Neuronal stem cell (in vitro differentiated cells): ENCODE results near the gene BMX. TPM values are rescaled to one million over a fixed set of nuclear protein-coding genes. Genes with fewer than 3 reads are reported as not detected.

Experiments
- DNase-seq: peaks from one replicate; pipeline ENCODE4 v3.0.0-alpha.2; 2013; ENCODE audit warnings: low spot score
- H2AFZ ChIP-seq: one replicate; pipeline ENCODE4 v1.6.1; 2013; ENCODE audit warnings: mild to moderate bottlenecking, low read length, inconsistent platforms
- H2AK5ac ChIP-seq: 2 replicates; pipeline ENCODE4 v1.6.1; 2013; ENCODE audit warnings: low read depth, mild to moderate bottlenecking, inconsistent platforms, low read length, moderate library complexity, mixed read lengths
- H2BK120ac ChIP-seq: 2 replicates; pipeline ENCODE4 v1.6.1; 2013; ENCODE audit warnings: low read depth, mild to moderate bottlenecking, inconsistent platforms, low read length, moderate library complexity, mixed read lengths
- H2BK12ac ChIP-seq: one replicate; pipeline ENCODE4 v1.6.1; 2013; ENCODE audit warnings: low read length, inconsistent platforms
- H2BK15ac ChIP-seq: 2 replicates; pipeline ENCODE4 v1.6.1; 2013; ENCODE audit warnings: mild to moderate bottlenecking, low read length, inconsistent platforms, mixed read lengths
- H2BK5ac ChIP-seq: one replicate; pipeline ENCODE4 v1.6.1; 2013; ENCODE audit warnings: inconsistent platforms, mild to moderate bottlenecking, low read length, moderate library complexity
- H3K14ac ChIP-seq: one replicate; pipeline ENCODE4 v1.6.1; 2013; ENCODE audit warnings: low read length, inconsistent platforms
- H3K18ac ChIP-seq: 2 replicates; pipeline ENCODE4 v1.6.1; 2013; ENCODE audit warnings: low read length, inconsistent platforms
- H3K23ac ChIP-seq: 2 replicates; pipeline ENCODE4 v1.6.1; 2013; ENCODE audit warnings: low read depth, mild to moderate bottlenecking, mixed read lengths, low read length, inconsistent platforms; ENCODE audit not compliant: poor library complexity
- H3K27ac ChIP-seq: replicated peaks from 3 replicates; pipeline ENCODE4 v1.5.1; 2013; ENCODE audit warnings: low read length, inconsistent platforms
- H3K27me3 ChIP-seq, 3 experiments: 2 replicates each; pipeline ENCODE4 v1.6.1; 2013; ENCODE audit warnings: low read length in 3 of 3, mild to moderate bottlenecking in 2 of 3, inconsistent platforms in 1 of 3, low read depth in 1 of 3, mixed read lengths in 1 of 3, moderate library complexity in 1 of 3; ENCODE audit not compliant: control insufficient read depth in 3 of 3, insufficient read depth in 3 of 3
- H3K36me3 ChIP-seq, 2 donors: replicated peaks in 1 of 2; 2 replicates each; pipeline ENCODE4 v1.6.1; 2013; ENCODE audit warnings: low read length in 2 of 2; ENCODE audit not compliant: control insufficient read depth in 2 of 2, insufficient read depth in 2 of 2
- H3K4ac ChIP-seq: 2 replicates; pipeline ENCODE4 v1.6.1; 2013; ENCODE audit warnings: inconsistent platforms, mild to moderate bottlenecking, low read length, moderate library complexity
- H3K4me1 ChIP-seq, 2 donors: 1 replicate in 1 of 2; 2 replicates in 1 of 2; pipeline ENCODE4 v1.6.1; 2013; ENCODE audit warnings: low read length in 2 of 2, low read depth in 1 of 2; ENCODE audit not compliant: control insufficient read depth in 2 of 2, insufficient read depth in 1 of 2
- H3K4me2 ChIP-seq: one replicate; pipeline ENCODE4 v1.6.1; 2013; ENCODE audit warnings: mild to moderate bottlenecking, low read length, inconsistent platforms; ENCODE audit not compliant: insufficient read depth, poor library complexity, severe bottlenecking
- H3K4me3 ChIP-seq, 2 donors: 2 replicates each; pipeline ENCODE4 v1.5.1; 2013; ENCODE audit warnings: low read length in 2 of 2, mild to moderate bottlenecking in 2 of 2, inconsistent platforms in 1 of 2, moderate library complexity in 1 of 2
- H3K79me1 ChIP-seq: one replicate; pipeline ENCODE4 v1.6.1; 2013; ENCODE audit warnings: low read depth, mild to moderate bottlenecking, inconsistent platforms, low read length, moderate library complexity
- H3K9ac ChIP-seq: one replicate; pipeline ENCODE4 v1.6.1; 2013; ENCODE audit warnings: mild to moderate bottlenecking, low read depth, low read length, inconsistent platforms; ENCODE audit not compliant: poor library complexity
- H3K9me3 ChIP-seq, 2 donors: replicated peaks in 1 of 2; 2 replicates each; pipeline versions ENCODE3 to v1.6.1; 2013; ENCODE audit warnings: low read length in 2 of 2, mild to moderate bottlenecking in 2 of 2, inconsistent platforms in 1 of 2, low read depth in 1 of 2, mixed read lengths in 1 of 2, moderate library complexity in 1 of 2; ENCODE audit not compliant: control insufficient read depth in 2 of 2, insufficient read depth in 1 of 2
- H4K8ac ChIP-seq: one replicate; pipeline ENCODE4 v1.6.1; 2013; ENCODE audit warnings: low read depth, mild to moderate bottlenecking, inconsistent platforms, low read length, moderate library complexity
- H4K91ac ChIP-seq: one replicate; pipeline ENCODE4 v1.6.1; 2013; ENCODE audit warnings: low read length, low read depth, mild to moderate bottlenecking, inconsistent platforms; ENCODE audit not compliant: poor library complexity
- WGBS, 2 donors: extraction: QIAGEN DNeasy Blood & Tissue Kit; methylation state at CpG; one replicate each; pipeline ENCODE4 v1.1.7; 2013; ENCODE audit warnings: missing lambda C conversion rate in 2 of 2, mixed read lengths in 1 of 2; ENCODE audit not compliant: insufficient read length in 2 of 2, insufficient replicate concordance in 1 of 2; ENCODE audit errors: extremely low coverage in 2 of 2; 5-methylcytosine and 5-hydroxymethylcytosine counted together
- polyA plus RNA-seq, 2 experiments: library from polyadenylated mRNA; stranded (reverse); fragments of 200-250 nt; gene quantifications; one replicate each; pipeline ENCODE4 v1.2.3, GENCODE V29; 2013

Gene BMX
- polyA plus RNA-seq (2013, experiment 1 of 2), result not detected
- not detected for polyA plus RNA-seq (2013, experiment 2 of 2)

DNA sequence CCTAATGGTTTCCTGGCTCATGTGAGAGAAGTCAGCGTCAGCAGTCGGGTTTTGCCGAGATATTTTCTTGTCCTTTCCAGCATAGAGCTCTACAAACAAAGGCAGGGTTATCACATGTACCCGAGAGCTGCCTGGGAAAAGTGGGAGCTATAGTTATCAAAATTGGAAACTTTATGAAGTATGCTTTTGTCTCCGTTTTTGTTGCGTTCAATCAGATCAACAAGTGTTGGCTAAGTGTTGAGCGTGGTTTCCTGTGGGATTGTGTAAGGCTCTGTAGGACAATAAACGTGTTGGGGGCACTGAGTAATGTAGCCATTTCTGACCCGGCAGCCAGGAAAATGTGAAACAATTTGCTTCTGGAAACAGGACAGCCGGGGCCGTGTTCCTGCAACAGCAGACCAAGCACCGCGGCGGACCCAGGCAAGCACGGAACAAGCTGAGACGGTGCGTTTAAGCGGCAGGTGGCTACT, at the start of gene BMX:
Gene BMX, plus strand, starts transcription at position 311 of the 470 bp plus-strand sequence. CDS start 7,547 bp downstream, outside the sequence.
- Histone ChIP-seq H3K79me1 (no peaks in the 10 kb centered on the region), H3K4me3 (no peak within 1 kb of the TSS), H2AK5ac (no peak within 1 kb of the TSS), H3K4ac (no peak within 1 kb of the TSS), H3K27ac (no peak within 1 kb of the TSS), H3K4me2 (no peak within 1 kb of the TSS), H3K36me3 (no peaks in the 10 kb centered on the region), H4K8ac (no peak within 1 kb of the TSS), H2BK12ac (no peak within 1 kb of the TSS), H3K14ac (no peak within 1 kb of the TSS), H2BK5ac (no peak within 1 kb of the TSS), H2BK120ac (no peak within 1 kb of the TSS), H3K18ac (no peak within 1 kb of the TSS), H3K23ac (no peak within 1 kb of the TSS), H2AFZ (peak within 1 kb of the TSS; percentile 14), H2BK15ac (no peak within 1 kb of the TSS), H3K27me3 (no peaks in the 10 kb centered on the region), H3K9ac (no peak within 1 kb of the TSS), H3K9me3 (no peaks in the 10 kb centered on the region), H3K4me1 (no peaks in the 10 kb centered on the region), H4K91ac (no peak within 1 kb of the TSS)
- DNase-seq, result no peak
- WGBS, 2 donors, result no CpG with 5 or more reads among the region's 18 CpGs

DNA sequence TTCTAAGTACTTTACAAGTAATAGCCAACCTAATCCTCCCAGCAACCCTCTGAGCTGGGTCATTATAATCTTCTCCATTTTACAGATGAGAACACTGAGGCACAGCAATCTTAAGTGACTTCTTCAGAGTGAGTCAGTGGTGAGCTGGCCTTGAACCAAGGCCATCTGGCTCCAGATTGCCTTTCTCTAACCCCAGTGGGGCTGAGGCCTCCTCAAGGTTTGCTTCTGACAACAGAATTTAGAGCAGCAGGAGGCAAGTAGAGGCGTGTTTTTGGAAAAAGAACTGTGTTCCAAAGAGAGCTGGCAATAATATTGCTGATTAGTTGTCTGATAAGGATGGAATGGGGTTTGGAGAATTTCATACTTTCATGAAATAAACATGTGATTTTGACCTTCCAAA, 48.7 kb upstream of the BMX start:
- Histone ChIP-seq H4K91ac (no peak overlapping the region), H2BK120ac (no peak overlapping the region), H2AK5ac (no peak overlapping the region), H3K4me2 (no peak overlapping the region), H3K36me3 (peaks cover 0 to 25% of the 10 kb centered on the region in 2 donors), H3K79me1 (no peaks in the 10 kb centered on the region), H3K27ac (no peak overlapping the region), H3K4ac (no peak overlapping the region), H2BK15ac (no peak overlapping the region), H3K14ac (no peak overlapping the region), H2BK5ac (no peak overlapping the region), H3K23ac (no peak overlapping the region), H2BK12ac (no peak overlapping the region), H3K18ac (no peak overlapping the region), H3K9me3 (no peaks in the 10 kb centered on the region), H3K9ac (no peak overlapping the region), H3K4me1 (peaks cover 7 to 16% of the 10 kb centered on the region in 2 donors), H4K8ac (no peak overlapping the region), H3K27me3 (no peaks in the 10 kb centered on the region), H3K4me3 (no peak overlapping the region), H2AFZ (no peak overlapping the region)
- no CpG with 5 or more reads among the region's 1 CpG for WGBS, 2 donors
- DNase-seq, result no peak

DNA sequence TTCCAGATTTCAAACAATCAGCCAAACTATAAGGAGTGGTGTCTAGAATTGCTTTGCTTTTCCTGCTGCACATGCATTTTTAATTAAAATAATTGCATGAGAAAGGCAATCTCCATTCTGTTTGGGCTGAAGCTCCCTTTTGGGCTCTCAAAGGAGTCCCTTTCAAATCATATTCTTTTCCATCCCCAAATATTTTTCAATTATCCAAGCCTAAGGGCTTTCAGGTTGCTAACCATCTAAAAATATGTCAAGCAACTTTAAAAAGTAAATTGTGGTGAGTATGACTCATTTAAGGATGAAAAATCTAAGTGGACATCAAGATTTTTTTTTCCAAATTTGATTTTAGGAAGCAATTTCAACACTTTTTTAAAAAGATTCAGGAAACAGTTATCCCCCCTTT, 35.9 kb upstream of the BMX start:
- no peak overlapping the region for H2AFZ ChIP-seq
- H3K79me1 ChIP-seq, result no peaks in the 10 kb centered on the region
- H2AK5ac ChIP-seq, result no peak overlapping the region
- H3K27ac ChIP-seq, result no peak overlapping the region
- H3K18ac ChIP-seq, result no peak overlapping the region
- no peak overlapping the region for H2BK120ac ChIP-seq
- H3K36me3 ChIP-seq, result peaks cover 0 to 7% of the 10 kb centered on the region in 2 donors
- no peak overlapping the region for H2BK5ac ChIP-seq
- no peak overlapping the region for H4K8ac ChIP-seq
- H4K91ac ChIP-seq, result no peak overlapping the region
- H3K9ac ChIP-seq, result no peak overlapping the region
- H2BK12ac ChIP-seq, result no peak overlapping the region
- no peak overlapping the region for H3K4ac ChIP-seq
- DNase-seq, result no peak
- H3K4me3 ChIP-seq, result no peak overlapping the region
- no peaks in the 10 kb centered on the region for H3K9me3 ChIP-seq
- no peak overlapping the region for H3K14ac ChIP-seq
- no peak overlapping the region for H3K4me2 ChIP-seq
- H2BK15ac ChIP-seq, result no peak overlapping the region
- H3K27me3 ChIP-seq, result no peaks in the 10 kb centered on the region
- H3K4me1 ChIP-seq, result no peaks in the 10 kb centered on the region
- no peak overlapping the region for H3K23ac ChIP-seq

DNA sequence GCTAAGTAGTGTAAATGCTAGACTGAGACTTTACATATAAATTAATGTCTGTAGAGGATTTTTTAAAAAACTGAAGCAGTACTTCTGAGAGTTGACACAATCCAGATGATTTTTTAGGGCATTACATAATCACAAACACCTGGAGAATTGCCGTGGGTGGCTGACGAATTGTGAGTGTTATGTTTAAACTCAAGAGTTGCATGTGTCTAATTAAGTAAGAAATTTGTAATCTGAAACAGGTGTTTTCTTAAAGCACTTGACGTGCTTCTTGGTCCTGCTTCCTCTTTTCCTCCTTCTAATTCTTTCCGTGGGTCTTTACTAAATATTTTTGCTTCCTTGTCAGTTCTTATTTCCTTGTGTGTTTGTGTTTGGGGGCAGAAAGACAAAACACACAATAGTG, 35.3 kb upstream of the BMX start:
- Histone ChIP-seq H3K27ac (no peak overlapping the region), H2AFZ (no peak overlapping the region), H3K9me3 (no peaks in the 10 kb centered on the region), H4K91ac (no peak overlapping the region), H3K4me1 (no peaks in the 10 kb centered on the region), H3K4me2 (no peak overlapping the region), H3K36me3 (peaks cover 0 to 7% of the 10 kb centered on the region in 2 donors), H4K8ac (no peak overlapping the region), H3K79me1 (no peaks in the 10 kb centered on the region), H2AK5ac (no peak overlapping the region), H3K4me3 (no peak overlapping the region), H2BK12ac (no peak overlapping the region), H2BK5ac (no peak overlapping the region), H2BK15ac (no peak overlapping the region), H2BK120ac (no peak overlapping the region), H3K4ac (no peak overlapping the region), H3K9ac (no peak overlapping the region), H3K23ac (no peak overlapping the region), H3K14ac (no peak overlapping the region), H3K18ac (no peak overlapping the region), H3K27me3 (no peaks in the 10 kb centered on the region)
- DNase-seq, result no peak
- WGBS, 2 donors, result no CpG with 5 or more reads among the region's 4 CpGs
